DMS53 treated with DMSO at 0.1 percent for 48 hours (cell line): ENCODE results near the gene ARHGAP28.

Experiments
- DNase-seq: peaks from one replicate; lab custom pipeline; 2025; ENCODE audit not compliant: unreplicated experiment; lab: John Stamatoyannopoulos, UW

Gene ARHGAP28

GRCh38 chr18:6866552-6867085, 137.1 kb downstream of the ARHGAP28 start:
- no peak for DNase-seq

GRCh38 chr18:6868033-6868432, 138.5 kb downstream of the ARHGAP28 start:
- DNase-seq, result no peak

- DNase-seq, result no peak
These were observed 142.1 kb downstream of the ARHGAP28 start for GRCh38 chr18:6871566-6871965.

- no peak for DNase-seq
These were observed 143.7 kb downstream of the ARHGAP28 start for GRCh38 chr18:6873040-6873751.

GRCh38 chr18:6874315-6874714, 144.8 kb downstream of the ARHGAP28 start:
- no peak for DNase-seq

GRCh38 chr18:6875749-6876148, 146.2 kb downstream of the ARHGAP28 start:
- no peak for DNase-seq

- DNase-seq, result no peak
These were observed 147.1 kb downstream of the ARHGAP28 start for GRCh38 chr18:6876641-6877041.

GRCh38 chr18:6877288-6877687, 147.8 kb downstream of the ARHGAP28 start:
- no peak for DNase-seq

GRCh38 chr18:6878556-6879297, 149.2 kb downstream of the ARHGAP28 start:
- DNase-seq, result no peak

- no peak for DNase-seq
These were observed 150.1 kb downstream of the ARHGAP28 start for GRCh38 chr18:6879508-6880195.

- DNase-seq, result no peak
These were observed 151.7 kb downstream of the ARHGAP28 start for GRCh38 chr18:6881034-6881820.

- no peak for DNase-seq
These were observed 152.9 kb downstream of the ARHGAP28 start for GRCh38 chr18:6882401-6882800.

GRCh38 chr18:6885006-6885481, 155.5 kb downstream of the ARHGAP28 start:
- DNase-seq, result no peak

GRCh38 chr18:6885992-6886796, 156.7 kb downstream of the ARHGAP28 start:
- DNase-seq, result peak; percentile 85

GRCh38 chr18:6886797-6887330, 157.3 kb downstream of the ARHGAP28 start:
- DNase-seq, result no peak

- no peak for DNase-seq
These were observed 162.3 kb downstream of the ARHGAP28 start for GRCh38 chr18:6891788-6892187.

- no peak for DNase-seq
These were observed 171.9 kb downstream of the ARHGAP28 start for GRCh38 chr18:6901286-6901926.

GRCh38 chr18:6917072-6917471, 187.6 kb downstream of the ARHGAP28 start:
- DNase-seq, result no peak
